Endodermal cell (in vitro differentiated cells): ENCODE results near the gene EEFSEC. TPM values are rescaled to one million over a fixed set of nuclear protein-coding genes. Genes with fewer than 3 reads are reported as not detected.

ENCODE experiments used
- DNase-seq: peaks from one replicate; pipeline ENCODE4 v3.0.0-alpha.2; 2017
- H3K27ac ChIP-seq: 2 replicates; pipeline ENCODE4 v1.5.1; 2013; ENCODE audit warnings: mild to moderate bottlenecking, low read depth, low read length, moderate library complexity
- H3K27me3 ChIP-seq: 2 replicates; pipeline ENCODE4 v1.6.1; 2013; ENCODE audit warnings: mild to moderate bottlenecking, low read length, moderate library complexity; ENCODE audit not compliant: insufficient read depth, control insufficient read depth, poor library complexity, severe bottlenecking
- H3K36me3 ChIP-seq: 2 replicates; pipeline ENCODE4 v1.7.0; 2013; ENCODE audit warnings: mild to moderate bottlenecking, low read length, moderate library complexity; ENCODE audit not compliant: control insufficient read depth, insufficient read depth
- H3K4me1 ChIP-seq: one replicate; pipeline ENCODE4 v1.7.0; 2013; ENCODE audit warnings: low read length; ENCODE audit not compliant: control insufficient read depth, insufficient read depth
- H3K4me3 ChIP-seq: 2 replicates; pipeline ENCODE4 v1.5.1; 2013; ENCODE audit warnings: mild to moderate bottlenecking, low read length, moderate library complexity
- H3K9ac ChIP-seq: 2 replicates; pipeline ENCODE4 v1.6.1; 2013; ENCODE audit warnings: mild to moderate bottlenecking, low read length, moderate library complexity; ENCODE audit not compliant: poor library complexity, severe bottlenecking; ENCODE audit errors: extremely low read depth
- H3K9me3 ChIP-seq: 2 replicates; pipeline ENCODE4 v1.6.1; 2013; ENCODE audit warnings: mild to moderate bottlenecking, low read length, moderate library complexity; ENCODE audit not compliant: control insufficient read depth
- H3K27ac Mint-ChIP-seq: 2 replicates; pipeline ENCODE4 v1.8.0; 2020; ENCODE audit warnings: mixed read lengths
- H3K27me3 Mint-ChIP-seq: 2 replicates; pipeline ENCODE4 v1.8.0; 2021; ENCODE audit warnings: mild to moderate bottlenecking, mixed read lengths; ENCODE audit not compliant: insufficient read depth
- H3K36me3 Mint-ChIP-seq: 2 replicates; pipeline ENCODE4 v1.8.0; 2020; ENCODE audit warnings: low read depth, mixed read lengths
- H3K4me1 Mint-ChIP-seq: 2 replicates; pipeline ENCODE4 v1.8.0; 2020; ENCODE audit warnings: mixed read lengths
- H3K4me3 Mint-ChIP-seq: 2 replicates; pipeline ENCODE4 v1.8.0; 2020; ENCODE audit warnings: mild to moderate bottlenecking, moderate library complexity, mixed read lengths
- H3K9me3 Mint-ChIP-seq: 2 replicates; pipeline ENCODE4 v1.8.0; 2020; ENCODE audit warnings: mild to moderate bottlenecking, mixed read lengths
- CTCF ChIP-seq: fragments of 200-600 bp; sonication (generic); conservative IDR thresholded peaks from 2 replicates; pipeline ENCODE4 v1.5.0; 2021; ENCODE audit warnings: antibody characterized with exemption, mild to moderate bottlenecking
- WGBS, 2 experiments: methylation state at CpG; one replicate each; pipeline versions ENCODE4 v1.1.5 to v1.1.7; 2013; ENCODE audit warnings: missing lambda C conversion rate in 2 of 2, mixed read lengths in 1 of 2; ENCODE audit not compliant: insufficient coverage in 1 of 2, insufficient read length in 1 of 2; 5-methylcytosine and 5-hydroxymethylcytosine counted together
- total RNA-seq, 2 donors: library from RNA; stranded (reverse); fragmentation: NEBNext Ultra II Directional in 1 of 2; extraction: Animal tissue kit (Norgen Biotek cat#: 25700) in 1 of 2; gene quantifications; 2 replicates in 1 of 2; 3 replicates in 1 of 2; pipeline ENCODE4 v1.2.1, GENCODE V29; 2021

EEFSEC gene
- total RNA-seq, 2 donors from 2014 or later: 11.9 to 15.8 TPM

GRCh38 chr3:128145279-128145678 is 8.0 kb upstream of the EEFSEC start:
- no peak for DNase-seq
- H3K27me3 ChIP-seq: peaks cover 21% of the 10 kb centered on the region
- H3K36me3 Mint-ChIP-seq: no peaks in the 10 kb centered on the region
- no peak overlapping the region for H3K9ac ChIP-seq
- WGBS, 2 experiments: 80 to 91% methylated on average over 3 to 6 of the region's 6 CpGs
- no peaks in the 10 kb centered on the region for H3K9me3 Mint-ChIP-seq
- no peak overlapping the region for H3K4me3 ChIP-seq
- no peak overlapping the region for H3K27ac ChIP-seq
- H3K36me3 ChIP-seq: no peaks in the 10 kb centered on the region
- H3K4me3 Mint-ChIP-seq: no peak overlapping the region
- H3K27ac Mint-ChIP-seq: no peak overlapping the region
- no peak for TF ChIP-seq CTCF
- H3K9me3 ChIP-seq: no peaks in the 10 kb centered on the region
- no peaks in the 10 kb centered on the region for H3K4me1 Mint-ChIP-seq
- no peaks in the 10 kb centered on the region for H3K4me1 ChIP-seq
- H3K27me3 Mint-ChIP-seq: peaks cover 33% of the 10 kb centered on the region

GRCh38 chr3:128146201-128146600 is 7.1 kb upstream of the EEFSEC start:
- peaks cover 33% of the 10 kb centered on the region for H3K27me3 Mint-ChIP-seq
- H3K4me3 Mint-ChIP-seq: no peak overlapping the region

GRCh38 chr3:128149650-128150049 is 3.6 kb upstream of the EEFSEC start:
- DNase-seq: no peak
- Histone ChIP-seq H3K9ac (no peak overlapping the region), H3K27ac (no peak overlapping the region), H3K4me1 (no peaks in the 10 kb centered on the region), H3K4me3 (no peak overlapping the region), H3K9me3 (no peaks in the 10 kb centered on the region), H3K36me3 (no peaks in the 10 kb centered on the region), H3K27me3 (peaks cover 18% of the 10 kb centered on the region)
- Mint-ChIP-seq H3K27ac (no peak overlapping the region), H3K36me3 (no peaks in the 10 kb centered on the region), H3K9me3 (no peaks in the 10 kb centered on the region), H3K4me3 (no peak overlapping the region), H3K27me3 (peaks cover 42% of the 10 kb centered on the region), H3K4me1 (peaks cover 3% of the 10 kb centered on the region)
- TF ChIP-seq CTCF: no peak
- 85 to 86% methylated on average over 5 of the region's 5 CpGs for WGBS, 2 experiments

More at GRCh38 chr3:128146201-128146600, 7.1 kb upstream of the EEFSEC start:
- Mint-ChIP-seq H3K9me3 (no peaks in the 10 kb centered on the region), H3K36me3 (no peaks in the 10 kb centered on the region), H3K4me1 (no peaks in the 10 kb centered on the region), H3K27ac (no peak overlapping the region)
- Histone ChIP-seq H3K27ac (no peak overlapping the region), H3K4me3 (no peak overlapping the region), H3K4me1 (no peaks in the 10 kb centered on the region), H3K9ac (no peak overlapping the region), H3K27me3 (peaks cover 18% of the 10 kb centered on the region), H3K36me3 (no peaks in the 10 kb centered on the region), H3K9me3 (no peaks in the 10 kb centered on the region)
- TF ChIP-seq CTCF: no peak
- DNase-seq: no peak
- 94 to 97% methylated on average over 12 to 14 of the region's 14 CpGs for WGBS, 2 experiments
